Fibroblast of peridontal ligament (primary cell): ENCODE results near the gene KAZN.
A peak's percentile ranks its signal among the peaks of the same experiment; 100 is the strongest.

Source experiments
- DNase-seq: peaks from one replicate; pipeline ENCODE4 v3.0.0-alpha.2; 2010; ENCODE audit errors: extremely low read depth

KAZN gene

GRCh38 chr1:14713077-14713476 lies 114.6 kb downstream of the KAZN start:
- no peak for DNase-seq

- DNase-seq, result no peak
These were observed 116.8 kb downstream of the KAZN start for GRCh38 chr1:14715266-14715665.

- DNase-seq, result no peak
These were observed 117.3 kb downstream of the KAZN start for GRCh38 chr1:14715802-14716201.

GRCh38 chr1:14716474-14716873 lies 118.0 kb downstream of the KAZN start:
- no peak for DNase-seq

GRCh38 chr1:14718476-14718875 lies 120.0 kb downstream of the KAZN start:
- DNase-seq, result no peak

- no peak for DNase-seq
These were observed 124.9 kb downstream of the KAZN start for GRCh38 chr1:14723401-14723800.

GRCh38 chr1:14724246-14724645 lies 125.8 kb downstream of the KAZN start:
- no peak for DNase-seq

GRCh38 chr1:14724678-14725077 lies 126.2 kb downstream of the KAZN start:
- no peak for DNase-seq

GRCh38 chr1:14725238-14725637 lies 126.8 kb downstream of the KAZN start:
- no peak for DNase-seq

GRCh38 chr1:14725695-14726094 lies 127.2 kb downstream of the KAZN start:
- no peak for DNase-seq

GRCh38 chr1:14726606-14727005 lies 128.1 kb downstream of the KAZN start:
- no peak for DNase-seq

- no peak for DNase-seq
These were observed 130.0 kb downstream of the KAZN start for GRCh38 chr1:14728516-14728915.

GRCh38 chr1:14732728-14733047 lies 134.2 kb downstream of the KAZN start:
- no peak for DNase-seq

- DNase-seq, result peak; percentile 64
These were observed 134.7 kb downstream of the KAZN start for GRCh38 chr1:14733048-14733778.

GRCh38 chr1:14733779-14734140 lies 135.3 kb downstream of the KAZN start:
- DNase-seq, result no peak

- no peak for DNase-seq
These were observed 137.4 kb downstream of the KAZN start for GRCh38 chr1:14735841-14736240.

GRCh38 chr1:14737561-14738094 lies 139.1 kb downstream of the KAZN start:
- no peak for DNase-seq

GRCh38 chr1:14738235-14738634 lies 139.8 kb downstream of the KAZN start:
- no peak for DNase-seq

GRCh38 chr1:14738647-14739046 lies 140.2 kb downstream of the KAZN start:
- DNase-seq, result no peak

- DNase-seq, result no peak
These were observed 140.8 kb downstream of the KAZN start for GRCh38 chr1:14739082-14739832.

- no peak for DNase-seq
These were observed 141.5 kb downstream of the KAZN start for GRCh38 chr1:14740016-14740415.

- no peak for DNase-seq
These were observed 142.6 kb downstream of the KAZN start for GRCh38 chr1:14741082-14741481.

- DNase-seq, result peak; percentile 15
These were observed 143.0 kb downstream of the KAZN start for GRCh38 chr1:14741532-14741931.
